ENCODE data around the gene LHX3. TPM values are rescaled to one million over a fixed set of nuclear protein-coding genes. Genes with fewer than 3 reads are reported as not detected.

The LHX3 gene
- total RNA-seq, 1 donor from 2014 or later: not detected

DNA sequence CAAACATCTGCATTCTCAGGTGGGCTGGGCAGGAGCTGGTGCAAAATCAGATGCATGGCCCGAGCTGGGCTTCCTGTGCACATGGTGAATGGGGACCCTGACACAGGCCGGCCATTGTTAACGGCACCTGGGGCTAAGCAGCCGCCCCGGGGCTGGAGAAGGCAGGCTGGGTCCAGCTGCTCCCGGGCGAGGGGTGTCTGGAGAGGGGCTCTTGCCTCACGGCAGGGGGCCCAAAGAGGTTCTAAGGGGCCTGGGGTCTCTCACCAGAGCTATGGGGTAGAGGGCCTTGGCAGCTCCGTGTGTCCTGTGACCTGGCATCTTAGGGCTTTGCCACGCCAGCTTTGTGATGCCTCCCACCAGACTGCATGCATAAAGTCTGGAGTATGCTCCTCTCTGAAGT is 45.7 kb upstream of the LHX3 start:
- H3K27ac Mint-ChIP-seq: no peak overlapping the region
- peaks cover 13% of the 10 kb centered on the region for H3K27me3 Mint-ChIP-seq (ENCODE audit: low read depth)
- no peak overlapping the region for H3K4me3 Mint-ChIP-seq
- H3K9me3 Mint-ChIP-seq: no peaks in the 10 kb centered on the region
- H3K4me1 Mint-ChIP-seq: peaks cover 3% of the 10 kb centered on the region
- TF ChIP-seq, protein P1, sequence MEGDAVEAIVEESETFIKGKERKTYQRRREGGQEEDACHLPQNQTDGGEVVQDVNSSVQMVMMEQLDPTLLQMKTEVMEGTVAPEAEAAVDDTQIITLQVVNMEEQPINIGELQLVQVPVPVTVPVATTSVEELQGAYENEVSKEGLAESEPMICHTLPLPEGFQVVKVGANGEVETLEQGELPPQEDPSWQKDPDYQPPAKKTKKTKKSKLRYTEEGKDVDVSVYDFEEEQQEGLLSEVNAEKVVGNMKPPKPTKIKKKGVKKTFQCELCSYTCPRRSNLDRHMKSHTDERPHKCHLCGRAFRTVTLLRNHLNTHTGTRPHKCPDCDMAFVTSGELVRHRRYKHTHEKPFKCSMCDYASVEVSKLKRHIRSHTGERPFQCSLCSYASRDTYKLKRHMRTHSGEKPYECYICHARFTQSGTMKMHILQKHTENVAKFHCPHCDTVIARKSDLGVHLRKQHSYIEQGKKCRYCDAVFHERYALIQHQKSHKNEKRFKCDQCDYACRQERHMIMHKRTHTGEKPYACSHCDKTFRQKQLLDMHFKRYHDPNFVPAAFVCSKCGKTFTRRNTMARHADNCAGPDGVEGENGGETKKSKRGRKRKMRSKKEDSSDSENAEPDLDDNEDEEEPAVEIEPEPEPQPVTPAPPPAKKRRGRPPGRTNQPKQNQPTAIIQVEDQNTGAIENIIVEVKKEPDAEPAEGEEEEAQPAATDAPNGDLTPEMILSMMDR (IDR thresholded peaks at IDR 0.05; ENCODE audit: unreplicated experiment): no peak
- H3K36me3 Mint-ChIP-seq: no peaks in the 10 kb centered on the region
- no peak for DNase-seq (ENCODE audit: low spot score in 2 of 2, unreplicated experiment in 2 of 2)

DNA sequence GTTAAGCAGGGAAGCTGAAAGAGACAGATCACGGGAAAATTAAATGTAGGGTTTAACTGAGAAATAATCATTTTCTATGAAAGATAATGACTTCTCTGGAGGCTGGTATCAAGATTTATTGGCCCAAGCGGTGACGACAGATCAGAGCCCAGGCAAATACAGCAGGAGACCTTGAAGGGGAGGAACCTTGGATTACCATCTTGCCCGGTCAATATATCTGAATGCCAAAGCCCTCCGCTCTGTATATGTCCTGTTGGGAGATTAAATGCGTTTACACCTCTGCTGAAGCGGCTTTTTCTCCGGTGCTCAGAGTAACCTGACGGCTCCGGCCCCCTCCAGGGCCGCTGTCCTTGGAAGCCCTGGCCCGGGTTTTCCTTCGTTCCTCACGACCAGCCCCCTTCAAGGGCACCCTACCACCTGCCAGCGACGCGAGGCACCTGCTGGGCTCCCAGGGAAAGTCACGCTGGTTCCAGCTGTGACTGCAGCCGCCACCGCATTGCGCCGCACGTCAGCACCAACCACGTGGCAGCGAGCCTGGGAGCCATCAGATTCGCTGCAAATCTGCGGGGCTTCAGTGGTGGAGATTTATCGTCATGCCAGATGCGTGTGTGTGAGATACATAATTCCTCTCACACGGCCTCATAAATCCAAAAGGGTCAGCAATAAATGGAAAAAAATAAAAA is 45.1 kb upstream of the LHX3 start:
- Mint-ChIP-seq H3K27me3 (ENCODE audit: low read depth) (peaks cover 12% of the 10 kb centered on the region), H3K4me3 (no peak overlapping the region), H3K9me3 (no peaks in the 10 kb centered on the region), H3K4me1 (peaks cover 5% of the 10 kb centered on the region), H3K36me3 (no peaks in the 10 kb centered on the region), H3K27ac (no peak overlapping the region)
- DNase-seq (ENCODE audit: low spot score in 2 of 2, unreplicated experiment in 2 of 2): no peak
- TF ChIP-seq, protein P1 (IDR thresholded peaks at IDR 0.05; ENCODE audit: unreplicated experiment): no peak

GRCh38 chr9:136248951-136249876 is 44.3 kb upstream of the LHX3 start:
- TF ChIP-seq, protein P1 (IDR thresholded peaks at IDR 0.05; ENCODE audit: unreplicated experiment): no peak
- H3K4me1 Mint-ChIP-seq: peaks cover 13% of the 10 kb centered on the region
- no peaks in the 10 kb centered on the region for H3K9me3 Mint-ChIP-seq

DNA sequence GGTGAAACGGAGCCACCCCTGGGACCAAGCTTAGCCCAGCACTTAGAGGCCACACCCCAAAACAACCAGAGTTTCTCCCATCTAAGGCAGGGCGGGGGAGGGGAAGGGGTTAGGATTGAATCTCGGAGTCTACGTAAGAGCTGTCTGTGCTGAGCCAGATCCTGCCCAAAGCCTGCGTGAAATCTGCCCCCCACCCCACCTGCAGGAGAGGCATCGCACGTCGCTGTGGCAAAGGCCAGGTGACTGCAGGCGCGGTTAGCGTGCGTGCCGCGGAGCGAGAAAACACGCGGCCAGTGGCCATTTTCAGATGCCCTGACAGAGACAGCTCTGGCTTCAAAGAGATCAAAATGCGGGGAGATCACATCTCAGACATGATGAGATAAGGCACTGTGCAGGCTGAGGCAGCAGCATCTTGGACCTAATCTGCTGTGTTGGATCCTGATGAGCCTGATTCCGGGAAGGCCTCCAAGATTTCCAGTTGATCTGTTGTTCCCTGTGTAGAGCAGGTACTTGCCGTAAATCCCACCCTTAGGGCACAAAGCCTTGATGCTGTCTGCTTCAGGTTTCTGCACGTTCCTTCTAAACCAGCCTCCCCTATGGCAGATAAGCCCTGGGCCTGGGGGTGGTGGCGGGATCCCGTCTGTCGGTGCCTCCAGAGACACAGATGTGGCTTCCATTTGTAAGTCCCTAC is 43.2 kb upstream of the LHX3 start:
- H3K9me3 Mint-ChIP-seq: no peaks in the 10 kb centered on the region
- peaks cover 10% of the 10 kb centered on the region for H3K27me3 Mint-ChIP-seq (ENCODE audit: low read depth)
- TF ChIP-seq, protein P1 (IDR thresholded peaks at IDR 0.05; ENCODE audit: unreplicated experiment): no peak
- no peak overlapping the region for H3K4me3 Mint-ChIP-seq
- DNase-seq (ENCODE audit: low spot score in 2 of 2, unreplicated experiment in 2 of 2): no peak
- H3K4me1 Mint-ChIP-seq: peaks cover 23% of the 10 kb centered on the region
- H3K36me3 Mint-ChIP-seq: no peaks in the 10 kb centered on the region
- no peak overlapping the region for H3K27ac Mint-ChIP-seq

More at GRCh38 chr9:136248951-136249876, 44.3 kb upstream of the LHX3 start:
- Mint-ChIP-seq H3K27ac (no peak overlapping the region), H3K4me3 (no peak overlapping the region), H3K27me3 (ENCODE audit: low read depth) (peaks cover 10% of the 10 kb centered on the region), H3K36me3 (no peaks in the 10 kb centered on the region)
- DNase-seq (ENCODE audit: low spot score in 2 of 2, unreplicated experiment in 2 of 2): no peak

- H3K27ac Mint-ChIP-seq: no peak overlapping the region
- H3K9me3 Mint-ChIP-seq: no peaks in the 10 kb centered on the region
- peaks cover 10% of the 10 kb centered on the region for H3K27me3 Mint-ChIP-seq (ENCODE audit: low read depth)
- no peaks in the 10 kb centered on the region for H3K36me3 Mint-ChIP-seq
- H3K4me3 Mint-ChIP-seq: no peak overlapping the region
- DNase-seq (ENCODE audit: low spot score in 2 of 2, unreplicated experiment in 2 of 2): no peak
- H3K4me1 Mint-ChIP-seq: peaks cover 27% of the 10 kb centered on the region
- TF ChIP-seq, protein P1 (IDR thresholded peaks at IDR 0.05; ENCODE audit: unreplicated experiment): no peak
These were observed 42.6 kb upstream of the LHX3 start for GRCh38 chr9:136247551-136247916.
